Measurements from ENCODE around the gene TIMP2. TPM values are rescaled to one million over a fixed set of nuclear protein-coding genes. Genes with fewer than 3 reads are reported as not detected.

Gene TIMP2
- total RNA-seq, 2 experiments from 2014 or later: 6.2 to 7.0 TPM

GRCh38 chr17:78933025-78933958 is 8.1 kb upstream of the TIMP2 start:
- TF ChIP-seq CTCF (IDR thresholded peaks at IDR 0.05): no peak
- Mint-ChIP-seq H3K27ac (peak overlapping the region; percentile 72), H3K9me3 (no peaks in the 10 kb centered on the region), H3K4me1 (ENCODE audit: low read depth) (peaks cover 3% of the 10 kb centered on the region), H3K27me3 (no peaks in the 10 kb centered on the region), H3K4me3 (no peak overlapping the region), H3K36me3 (ENCODE audit: low read depth) (no peaks in the 10 kb centered on the region)
- H3K9me3 ChIP-seq (ENCODE audit: control insufficient read depth in 1 of 2, insufficient read depth in 1 of 2, low read length in 2 of 2): no peaks in the 10 kb centered on the region
- no peaks in the 10 kb centered on the region for H3K27me3 ChIP-seq (ENCODE audit: control insufficient read depth in 1 of 2, insufficient read depth in 2 of 2, low read length in 2 of 2)
- H3K36me3 ChIP-seq (ENCODE audit: insufficient read depth, low read length): no peaks in the 10 kb centered on the region
- intact Hi-C loops (cut with DNase I, micrococcal nuclease): no loop called here
- ChIA-PET POLR2A (no interaction called here), CTCF (no interaction called here)
- H3K4me3 ChIP-seq (ENCODE audit: low read length): no peak overlapping the region
- H3K4me1 ChIP-seq (ENCODE audit: insufficient read depth, low read length): peaks cover 17% of the 10 kb centered on the region
- DNase-seq: peak in 11 of 14 experiments; percentile 19 to 69 (median 38)
- no peak overlapping the region for H3K27ac ChIP-seq (ENCODE audit: low read depth in 1 of 2, low read length in 2 of 2)
- peak; percentile 91 for ATAC-seq (ENCODE audit: poor library complexity)

GRCh38 chr17:78929908-78930775 is 5.0 kb upstream of the TIMP2 start:
- Mint-ChIP-seq H3K27ac (no peak overlapping the region), H3K36me3 (ENCODE audit: low read depth) (no peaks in the 10 kb centered on the region), H3K4me3 (no peak overlapping the region), H3K27me3 (no peaks in the 10 kb centered on the region), H3K4me1 (ENCODE audit: low read depth) (peaks cover 3% of the 10 kb centered on the region), H3K9me3 (no peaks in the 10 kb centered on the region)
- Histone ChIP-seq H3K4me3 (ENCODE audit: low read length) (no peak overlapping the region), H3K36me3 (ENCODE audit: insufficient read depth, low read length) (no peaks in the 10 kb centered on the region), H3K27ac (ENCODE audit: low read depth in 1 of 2, low read length in 2 of 2) (no peak overlapping the region), H3K4me1 (ENCODE audit: insufficient read depth, low read length) (peaks cover 23% of the 10 kb centered on the region), H3K27me3 (ENCODE audit: control insufficient read depth in 1 of 2, insufficient read depth in 2 of 2, low read length in 2 of 2) (peaks cover 0 to 3% of the 10 kb centered on the region in 2 experiments), H3K9me3 (ENCODE audit: control insufficient read depth in 1 of 2, insufficient read depth in 1 of 2, low read length in 2 of 2) (peaks cover 0 to 8% of the 10 kb centered on the region in 2 experiments)
- ChIA-PET POLR2A (no interaction called here), CTCF (no interaction called here)
- intact Hi-C loops (cut with DNase I, micrococcal nuclease): no loop called here
- ATAC-seq (ENCODE audit: poor library complexity) (no peak), DNase-seq (no peak)
- no peak for TF ChIP-seq CTCF (IDR thresholded peaks at IDR 0.05)

GRCh38 chr17:78925662-78926555 is 722 bp upstream of the TIMP2 start:
- Histone ChIP-seq H3K4me3 (ENCODE audit: low read length) (peak overlapping the region; percentile 44), H3K9me3 (ENCODE audit: control insufficient read depth in 1 of 2, insufficient read depth in 1 of 2, low read length in 2 of 2) (peaks cover 0 to 8% of the 10 kb centered on the region in 2 experiments), H3K27me3 (ENCODE audit: control insufficient read depth in 1 of 2, insufficient read depth in 2 of 2, low read length in 2 of 2) (peaks cover 4 to 7% of the 10 kb centered on the region in 2 experiments), H3K36me3 (ENCODE audit: insufficient read depth, low read length) (no peaks in the 10 kb centered on the region), H3K4me1 (ENCODE audit: insufficient read depth, low read length) (peaks cover 29% of the 10 kb centered on the region), H3K27ac (ENCODE audit: low read depth in 1 of 2, low read length in 2 of 2) (no peak overlapping the region)
- intact Hi-C loops (cut with DNase I, micrococcal nuclease): loop anchor here (2.0 kb wide), 2 partner anchors 35 to 61 kb away; no protein-coding TSS in a partner anchor
- no peak overlapping the region for H3K27ac Mint-ChIP-seq
- TF ChIP-seq CTCF (IDR thresholded peaks at IDR 0.05): no peak
- H3K9me3 Mint-ChIP-seq: no peaks in the 10 kb centered on the region
- H3K27me3 Mint-ChIP-seq: peaks cover 4% of the 10 kb centered on the region
- peak overlapping the region; percentile 42 for H3K4me3 Mint-ChIP-seq
- H3K4me1 Mint-ChIP-seq (ENCODE audit: low read depth): peaks cover 17% of the 10 kb centered on the region
- no peaks in the 10 kb centered on the region for H3K36me3 Mint-ChIP-seq (ENCODE audit: low read depth)
- DNase-seq: peak in 1 of 14 experiments; percentile 36
- POLR2A ChIA-PET: interaction anchor here (0.5 to 1.7 kb wide), 2 partner anchors 35 to 38 kb away, joined by 3 to 7 read pairs; no protein-coding TSS in a partner anchor
- peak; percentile 10 for ATAC-seq (ENCODE audit: poor library complexity)
- CTCF ChIA-PET: no interaction called here
